GM23338 (cell line): ENCODE results near the gene RC3H2. TPM values are rescaled to one million over a fixed set of nuclear protein-coding genes. Genes with fewer than 3 reads are reported as not detected.

Experiments used
- ATAC-seq: fragments of 200-7000 bp; cut with Tn5 transposase; 3 replicates; pipeline ENCODE4 v1.9.1; 2020
- DNase-seq: peaks from one replicate; pipeline ENCODE4 v3.0.0-alpha.2; 2015; ENCODE audit warnings: low spot score
- H2AFZ ChIP-seq: fragments of 200-600 bp; sonication (generic); 2 replicates; pipeline ENCODE4 v1.8.0; 2016; ENCODE audit warnings: antibody characterized with exemption, mild to moderate bottlenecking, moderate library complexity
- H3F3A ChIP-seq: fragments of 200-600 bp; sonication (generic); replicated peaks from 2 replicates; pipeline ENCODE4 v1.8.0; 2017; ENCODE audit warnings: antibody characterized with exemption, mixed run types, low read depth
- H3K27ac ChIP-seq: fragments of 200-600 bp; sonication (generic); 2 replicates; pipeline ENCODE4 v1.6.1; 2016; ENCODE audit warnings: low read depth
- H3K27me3 ChIP-seq: fragments of 200-600 bp; sonication (generic); 2 replicates; pipeline ENCODE4 v1.8.0; 2016; ENCODE audit warnings: mild to moderate bottlenecking, mixed run types, moderate library complexity; ENCODE audit not compliant: insufficient read depth
- H3K36me3 ChIP-seq: fragments of 200-600 bp; sonication (generic); 2 replicates; pipeline ENCODE4 v1.8.0; 2016; ENCODE audit warnings: mild to moderate bottlenecking; ENCODE audit not compliant: insufficient read depth
- H3K4me1 ChIP-seq: fragments of 200-600 bp; sonication (generic); 2 replicates; pipeline ENCODE4 v1.8.0; 2016; ENCODE audit warnings: mild to moderate bottlenecking, moderate library complexity; ENCODE audit not compliant: insufficient read depth
- H3K4me2 ChIP-seq: fragments of 200-600 bp; sonication (generic); 2 replicates; pipeline ENCODE4 v1.7.1; 2017; ENCODE audit warnings: mixed run types
- H3K4me3 ChIP-seq: fragments of 200-600 bp; sonication (generic); 2 replicates; pipeline ENCODE4 v1.6.1; 2016; ENCODE audit warnings: mixed run types
- H3K79me2 ChIP-seq: fragments of 200-600 bp; sonication (generic); replicated peaks from 2 replicates; pipeline ENCODE4 v1.8.0; 2017; ENCODE audit warnings: mild to moderate bottlenecking; ENCODE audit not compliant: insufficient read depth
- H3K9me2 ChIP-seq: fragments of 200-600 bp; sonication (generic); 2 replicates; pipeline ENCODE4 v1.8.0; 2017; ENCODE audit not compliant: insufficient read depth
- H4K20me1 ChIP-seq: fragments of 200-600 bp; sonication (generic); replicated peaks from 2 replicates; pipeline ENCODE4 v1.8.0; 2017; ENCODE audit warnings: mild to moderate bottlenecking; ENCODE audit not compliant: insufficient read depth
- H3K27ac Mint-ChIP-seq: 2 replicates; pipeline ENCODE4 v1.8.0; 2020; ENCODE audit warnings: inconsistent platforms, mild to moderate bottlenecking, moderate library complexity, mixed read lengths
- H3K27me3 Mint-ChIP-seq: 3 replicates; pipeline ENCODE4 v1.8.0; 2022; ENCODE audit warnings: low read depth, mild to moderate bottlenecking, moderate library complexity, mixed read lengths, inconsistent platforms; ENCODE audit not compliant: insufficient read depth, poor library complexity
- H3K36me3 Mint-ChIP-seq: 3 replicates; pipeline ENCODE4 v1.8.0; 2021; ENCODE audit warnings: low read depth, mild to moderate bottlenecking, inconsistent platforms, moderate library complexity, mixed read lengths
- H3K4me1 Mint-ChIP-seq: 3 replicates; pipeline ENCODE4 v1.8.0; 2020; ENCODE audit warnings: mild to moderate bottlenecking, inconsistent platforms, mixed read lengths
- H3K4me3 Mint-ChIP-seq: 3 replicates; pipeline ENCODE4 v1.8.0; 2021; ENCODE audit warnings: moderate library complexity, mild to moderate bottlenecking, inconsistent platforms, mixed read lengths
- H3K9me3 Mint-ChIP-seq: 3 replicates; pipeline ENCODE4 v1.8.0; 2020; ENCODE audit warnings: moderate library complexity, mild to moderate bottlenecking, inconsistent platforms, mixed read lengths
- CREB1 ChIP-seq: fragments of 250-450 bp; sonication (Bioruptor Pico); IDR thresholded peaks from 2 replicates; pipeline ENCODE4 v1.5.0; 2020; ENCODE audit warnings: low read depth, mild to moderate bottlenecking, moderate library complexity
- EZH2 ChIP-seq: fragments of 200-600 bp; sonication (generic); IDR thresholded peaks from one replicate; pipeline ENCODE4 v1.8.0; 2017; ENCODE audit warnings: antibody characterized with exemption, mild to moderate bottlenecking, low read depth; ENCODE audit not compliant: unreplicated experiment
- EZH2phosphoT487 ChIP-seq: fragments of 200-600 bp; sonication (generic); IDR thresholded peaks from one replicate; pipeline ENCODE4 v1.8.1; 2018; ENCODE audit warnings: antibody characterized with exemption; ENCODE audit not compliant: unreplicated experiment
- JUNB ChIP-seq: IDR thresholded peaks from one replicate; pipeline ENCODE4 v1.6.1; 2016; ENCODE audit warnings: antibody characterized with exemption; ENCODE audit not compliant: unreplicated experiment
- ZNF114 ChIP-seq: fragments of 250-450 bp; sonication (Bioruptor Pico); IDR thresholded peaks from 2 replicates; pipeline ENCODE4 v1.5.0; 2020; ENCODE audit warnings: mild to moderate bottlenecking, moderate library complexity
- ZNF331 ChIP-seq: fragments of 250-450 bp; sonication (Bioruptor Pico); IDR thresholded peaks from 2 replicates; pipeline ENCODE4 v1.5.0; 2020; ENCODE audit warnings: low read depth, mild to moderate bottlenecking, moderate library complexity
- polyA plus RNA-seq: library from polyadenylated mRNA; unstranded; fragments of >200 nt; fragmentation: Nextera tagmentation; extraction: Ambion mirVana; gene quantifications from 2 replicates; pipeline ENCODE4 v1.2.1, GENCODE V29; 2016
- total RNA-seq: library from RNA; depleted of rRNA; stranded (reverse); fragments of >200 nt; shearing (Covaris generic); gene quantifications from 2 replicates; pipeline ENCODE4 v1.2.3, GENCODE V29; 2014
- TF ChIP-seq, protein P1 (sequence below), 2 experiments: fragments of 200-600 bp in 1 of 2; sonication (generic) in 1 of 2; conservative IDR thresholded peaks; 2 replicates each; pipeline versions ENCODE4 v1.5.1 to v1.6.1; 2016 to 2017; ENCODE audit warnings: antibody characterized with exemption in 2 of 2, low read depth in 2 of 2, mild to moderate bottlenecking in 2 of 2, moderate library complexity in 1 of 2
- TF ChIP-seq, protein P2 (sequence below): IDR thresholded peaks from one replicate; pipeline ENCODE4 v1.6.1; 2018; ENCODE audit warnings: antibody characterized with exemption; ENCODE audit not compliant: unreplicated experiment
- TF ChIP-seq, protein P3 (sequence below): IDR thresholded peaks from 2 replicates; pipeline ENCODE4 v1.6.1; 2016; ENCODE audit warnings: antibody characterized with exemption

The RC3H2 gene
- total and polyA plus RNA-seq, 2 experiments from 2014 or later: 24.9 to 37.5 TPM

DNA sequence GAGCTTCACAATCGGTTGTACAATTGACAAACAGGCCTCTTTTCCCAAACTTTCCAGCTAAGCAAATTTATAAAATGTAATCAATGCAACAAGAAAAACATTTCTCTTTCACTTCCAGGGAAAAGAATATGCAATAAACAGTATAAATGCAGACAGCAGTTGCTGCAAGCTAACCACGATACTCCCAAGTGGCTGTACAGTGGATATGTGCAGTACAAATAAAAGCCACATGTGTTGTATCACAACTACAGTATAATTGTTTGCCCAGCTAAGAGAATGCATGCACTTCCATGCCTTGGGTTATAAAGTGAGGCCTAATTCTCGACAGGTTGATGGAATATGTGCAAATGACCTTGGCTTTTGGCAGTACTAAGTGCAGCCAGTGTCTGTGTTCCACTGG is 60.0 kb downstream of the RC3H2 start:
- H3K79me2 ChIP-seq: no peaks in the 10 kb centered on the region
- DNase-seq: no peak
- H2AFZ ChIP-seq: no peak overlapping the region
- Mint-ChIP-seq H3K4me1 (no peaks in the 10 kb centered on the region), H3K36me3 (peaks cover 32% of the 10 kb centered on the region), H3K9me3 (no peaks in the 10 kb centered on the region), H3K27me3 (peaks cover 2% of the 10 kb centered on the region), H3K4me3 (no peak overlapping the region), H3K27ac (no peak overlapping the region)
- H3K9me2 ChIP-seq: no peaks in the 10 kb centered on the region
- no peak overlapping the region for H3K4me3 ChIP-seq
- no peak overlapping the region for H3K4me2 ChIP-seq
- no peaks in the 10 kb centered on the region for H3F3A ChIP-seq
- peaks cover 19% of the 10 kb centered on the region for H3K36me3 ChIP-seq
- H4K20me1 ChIP-seq: no peaks in the 10 kb centered on the region
- TF ChIP-seq EZH2: no peak
- TF ChIP-seq ZNF331 (CRISPR knock-in tag): no peak
- no peak for TF ChIP-seq EZH2phosphoT487
- TF ChIP-seq, protein P1, sequence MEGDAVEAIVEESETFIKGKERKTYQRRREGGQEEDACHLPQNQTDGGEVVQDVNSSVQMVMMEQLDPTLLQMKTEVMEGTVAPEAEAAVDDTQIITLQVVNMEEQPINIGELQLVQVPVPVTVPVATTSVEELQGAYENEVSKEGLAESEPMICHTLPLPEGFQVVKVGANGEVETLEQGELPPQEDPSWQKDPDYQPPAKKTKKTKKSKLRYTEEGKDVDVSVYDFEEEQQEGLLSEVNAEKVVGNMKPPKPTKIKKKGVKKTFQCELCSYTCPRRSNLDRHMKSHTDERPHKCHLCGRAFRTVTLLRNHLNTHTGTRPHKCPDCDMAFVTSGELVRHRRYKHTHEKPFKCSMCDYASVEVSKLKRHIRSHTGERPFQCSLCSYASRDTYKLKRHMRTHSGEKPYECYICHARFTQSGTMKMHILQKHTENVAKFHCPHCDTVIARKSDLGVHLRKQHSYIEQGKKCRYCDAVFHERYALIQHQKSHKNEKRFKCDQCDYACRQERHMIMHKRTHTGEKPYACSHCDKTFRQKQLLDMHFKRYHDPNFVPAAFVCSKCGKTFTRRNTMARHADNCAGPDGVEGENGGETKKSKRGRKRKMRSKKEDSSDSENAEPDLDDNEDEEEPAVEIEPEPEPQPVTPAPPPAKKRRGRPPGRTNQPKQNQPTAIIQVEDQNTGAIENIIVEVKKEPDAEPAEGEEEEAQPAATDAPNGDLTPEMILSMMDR (conservative IDR thresholded peaks at IDR 0.05; ENCODE audit: low read depth in 2 of 2): no peak
- TF ChIP-seq, protein P2, sequence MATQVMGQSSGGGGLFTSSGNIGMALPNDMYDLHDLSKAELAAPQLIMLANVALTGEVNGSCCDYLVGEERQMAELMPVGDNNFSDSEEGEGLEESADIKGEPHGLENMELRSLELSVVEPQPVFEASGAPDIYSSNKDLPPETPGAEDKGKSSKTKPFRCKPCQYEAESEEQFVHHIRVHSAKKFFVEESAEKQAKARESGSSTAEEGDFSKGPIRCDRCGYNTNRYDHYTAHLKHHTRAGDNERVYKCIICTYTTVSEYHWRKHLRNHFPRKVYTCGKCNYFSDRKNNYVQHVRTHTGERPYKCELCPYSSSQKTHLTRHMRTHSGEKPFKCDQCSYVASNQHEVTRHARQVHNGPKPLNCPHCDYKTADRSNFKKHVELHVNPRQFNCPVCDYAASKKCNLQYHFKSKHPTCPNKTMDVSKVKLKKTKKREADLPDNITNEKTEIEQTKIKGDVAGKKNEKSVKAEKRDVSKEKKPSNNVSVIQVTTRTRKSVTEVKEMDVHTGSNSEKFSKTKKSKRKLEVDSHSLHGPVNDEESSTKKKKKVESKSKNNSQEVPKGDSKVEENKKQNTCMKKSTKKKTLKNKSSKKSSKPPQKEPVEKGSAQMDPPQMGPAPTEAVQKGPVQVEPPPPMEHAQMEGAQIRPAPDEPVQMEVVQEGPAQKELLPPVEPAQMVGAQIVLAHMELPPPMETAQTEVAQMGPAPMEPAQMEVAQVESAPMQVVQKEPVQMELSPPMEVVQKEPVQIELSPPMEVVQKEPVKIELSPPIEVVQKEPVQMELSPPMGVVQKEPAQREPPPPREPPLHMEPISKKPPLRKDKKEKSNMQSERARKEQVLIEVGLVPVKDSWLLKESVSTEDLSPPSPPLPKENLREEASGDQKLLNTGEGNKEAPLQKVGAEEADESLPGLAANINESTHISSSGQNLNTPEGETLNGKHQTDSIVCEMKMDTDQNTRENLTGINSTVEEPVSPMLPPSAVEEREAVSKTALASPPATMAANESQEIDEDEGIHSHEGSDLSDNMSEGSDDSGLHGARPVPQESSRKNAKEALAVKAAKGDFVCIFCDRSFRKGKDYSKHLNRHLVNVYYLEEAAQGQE: no peak
- no peak for TF ChIP-seq ZNF114
- TF ChIP-seq, protein P3, sequence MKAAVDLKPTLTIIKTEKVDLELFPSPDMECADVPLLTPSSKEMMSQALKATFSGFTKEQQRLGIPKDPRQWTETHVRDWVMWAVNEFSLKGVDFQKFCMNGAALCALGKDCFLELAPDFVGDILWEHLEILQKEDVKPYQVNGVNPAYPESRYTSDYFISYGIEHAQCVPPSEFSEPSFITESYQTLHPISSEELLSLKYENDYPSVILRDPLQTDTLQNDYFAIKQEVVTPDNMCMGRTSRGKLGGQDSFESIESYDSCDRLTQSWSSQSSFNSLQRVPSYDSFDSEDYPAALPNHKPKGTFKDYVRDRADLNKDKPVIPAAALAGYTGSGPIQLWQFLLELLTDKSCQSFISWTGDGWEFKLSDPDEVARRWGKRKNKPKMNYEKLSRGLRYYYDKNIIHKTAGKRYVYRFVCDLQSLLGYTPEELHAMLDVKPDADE: no peak
- no peak for TF ChIP-seq JUNB
- TF ChIP-seq CREB1 (CRISPR knock-in tag): no peak
- no peak for ATAC-seq
- H3K27me3 ChIP-seq: no peaks in the 10 kb centered on the region
- no peak overlapping the region for H3K27ac ChIP-seq
- no peaks in the 10 kb centered on the region for H3K4me1 ChIP-seq

DNA sequence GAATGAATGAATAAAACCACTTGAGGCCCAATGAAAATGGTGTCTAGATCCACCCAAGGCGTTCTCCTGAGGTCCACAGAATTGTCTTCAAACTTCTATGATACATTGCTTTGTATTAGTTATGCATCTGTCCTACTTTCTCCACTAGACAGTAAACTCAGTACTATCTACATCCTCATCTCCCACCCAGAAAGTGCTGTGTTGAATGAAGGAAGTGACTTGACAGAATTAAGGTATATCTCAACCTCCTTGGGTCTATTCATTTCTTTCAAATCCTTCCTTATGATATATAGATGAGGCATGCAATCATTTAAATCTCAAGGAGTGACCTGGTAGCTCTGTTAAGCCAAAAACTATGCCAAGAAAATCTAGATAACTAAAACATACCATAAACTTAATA is 61.0 kb downstream of the RC3H2 start:
- H3K79me2 ChIP-seq: no peaks in the 10 kb centered on the region
- ATAC-seq: no peak
- H3K9me2 ChIP-seq: no peaks in the 10 kb centered on the region
- Mint-ChIP-seq H3K27me3 (peaks cover 2% of the 10 kb centered on the region), H3K27ac (no peak overlapping the region), H3K4me3 (no peak overlapping the region), H3K36me3 (peaks cover 23% of the 10 kb centered on the region; the same call in 2 of the 3 replicates), H3K4me1 (no peaks in the 10 kb centered on the region), H3K9me3 (peaks cover 6% of the 10 kb centered on the region; the same call in 1 of the 3 replicates)
- no peak overlapping the region for H3K4me3 ChIP-seq
- H3K4me2 ChIP-seq: no peak overlapping the region
- no peak overlapping the region for H3K27ac ChIP-seq
- H3K27me3 ChIP-seq: no peaks in the 10 kb centered on the region
- DNase-seq: no peak
- H3K4me1 ChIP-seq: no peaks in the 10 kb centered on the region
- H3F3A ChIP-seq: no peaks in the 10 kb centered on the region
- no peak overlapping the region for H2AFZ ChIP-seq
- no peaks in the 10 kb centered on the region for H4K20me1 ChIP-seq
- peaks cover 11% of the 10 kb centered on the region for H3K36me3 ChIP-seq
- TF ChIP-seq, protein P1 (conservative IDR thresholded peaks at IDR 0.05; ENCODE audit: low read depth in 2 of 2): no peak
- TF ChIP-seq EZH2phosphoT487 (no peak), EZH2 (no peak), ZNF114 (no peak)
- TF ChIP-seq, protein P3: no peak
